Limb (tissue), 2 donors: ENCODE measurements around the gene KLF17.
"Not testable (repeated sequence)": the region's sequence is repeated elsewhere in the genome, so short reads cannot be mapped to it uniquely, and the experiment has no call there.

Experiments used
- DNase-seq, 2 donors: peaks; one replicate each; pipeline ENCODE4 v3.0.0-alpha.2; 2016; ENCODE audit errors: extremely low spot score in 2 of 2

KLF17 gene

GRCh38 chr1:44108971-44109370, 9.7 kb upstream of the KLF17 start:
- no peak for DNase-seq

- DNase-seq, result no peak
These were observed 7.7 kb upstream of the KLF17 start for GRCh38 chr1:44110916-44111315.

- DNase-seq, result no peak
These were observed 6.8 kb upstream of the KLF17 start for GRCh38 chr1:44111861-44112260.

GRCh38 chr1:44112486-44112885, 6.1 kb upstream of the KLF17 start:
- no peak for DNase-seq

- no peak for DNase-seq
These were observed 5.5 kb upstream of the KLF17 start for GRCh38 chr1:44113095-44113609.

- no peak for DNase-seq
These were observed 4.5 kb upstream of the KLF17 start for GRCh38 chr1:44114098-44114497.

- DNase-seq, result not testable (repeated sequence)
These were observed 1.3 kb upstream of the KLF17 start for GRCh38 chr1:44117272-44117671.

- no peak for DNase-seq
These were observed 904 bp downstream of the KLF17 start for GRCh38 chr1:44119525-44119924.

- DNase-seq, result no peak
These were observed 1.9 kb downstream of the KLF17 start for GRCh38 chr1:44120398-44120949.

GRCh38 chr1:44129616-44130500, 11.2 kb downstream of the KLF17 start:
- DNase-seq, result no peak

GRCh38 chr1:44131411-44131810, 12.8 kb downstream of the KLF17 start:
- DNase-seq, result no peak

GRCh38 chr1:44134071-44134920, 15.7 kb downstream of the KLF17 start:
- DNase-seq, result no peak

GRCh38 chr1:44135886-44136285, 17.3 kb downstream of the KLF17 start:
- no peak for DNase-seq

- DNase-seq, result no peak
These were observed 19.6 kb downstream of the KLF17 start for GRCh38 chr1:44138239-44138638.

- DNase-seq, result not testable (repeated sequence)
These were observed 20.9 kb downstream of the KLF17 start for GRCh38 chr1:44139565-44139964.

- DNase-seq, result no peak
These were observed 22.9 kb downstream of the KLF17 start, which contains the start of gene KLF18 for GRCh38 chr1:44141531-44141930. TSS of gene KLF18 (minus strand) at chr1:44141631. CDS start at chr1:44141631, 0 bp downstream.

GRCh38 chr1:44144962-44145756, 26.5 kb downstream of the KLF17 start:
- DNase-seq, result no peak

GRCh38 chr1:44146536-44147361, 28.1 kb downstream of the KLF17 start:
- no peak for DNase-seq

- DNase-seq, result no peak
These were observed 29.0 kb downstream of the KLF17 start for GRCh38 chr1:44147582-44147981.

GRCh38 chr1:44151332-44151731, 32.7 kb downstream of the KLF17 start:
- no peak for DNase-seq
